Lung (tissue), 5 donors: ENCODE results near the gene DLX5. TPM values are rescaled to one million over a fixed set of nuclear protein-coding genes. Genes with fewer than 3 reads are reported as not detected.

Experiments used
- polyA plus RNA-seq, 2 donors: library from polyadenylated mRNA; stranded (reverse); fragments of 200-250 nt; gene quantifications; one replicate each; pipeline ENCODE4 v1.2.1, GENCODE V29; 2013
- small RNA-seq: library from RNA; depleted of rRNA; stranded (forward); fragments of <200 nt; gene quantifications from one replicate; pipeline ENCODE3, GENCODE V24; 2014; ENCODE audit warnings: low replicate concordance
- total RNA-seq, 2 donors: library from RNA; depleted of rRNA in 1 of 2; stranded (reverse); fragments of >200 nt in 1 of 2; gene quantifications; one replicate each; pipeline ENCODE4 v1.2.1, GENCODE V29; 2014 to 2021
- donor health status: Bipolar disorder and iron deficiency.
- donor health status: healthy.
- donor health status: DM: yes; HTN: yes; CAD: no.

The DLX5 gene
- total and polyA plus RNA-seq, 4 donors, result 0.18 to 1.1 (median 0.22) TPM; not detected in 1

Small RNA genes within 50 kb of the gene (small RNA-seq; reads per million reads assigned to genes)
- not detected for gene RF01778

Other genes starting within 250 kb of the DLX5 start
- not detected for gene DLX6, start 19.3 kb downstream of the DLX5 start, total RNA-seq
- not detected for gene DLX6, start 19.3 kb downstream of the DLX5 start, polyA plus RNA-seq
- 10 to 100 TPM; 12.0 to 15.8 TPM for gene SDHAF3, start 92.9 kb upstream of the DLX5 start, total RNA-seq
- 10 to 100 TPM in 1 of 2 donors, 1 to 10 TPM in 1; 6.3 to 13.6 TPM for gene SDHAF3, start 92.9 kb upstream of the DLX5 start, polyA plus RNA-seq